ENCODE measurements around the gene FAM168A. TPM values are rescaled to one million over a fixed set of nuclear protein-coding genes. Genes with fewer than 3 reads are reported as not detected.

FAM168A gene
- total and polyA plus RNA-seq, 12 donors: 7.7 to 41.8 (median 35.3) TPM

GRCh38 chr11:73404048-73404447 lies 193.9 kb downstream of the FAM168A start:
- Histone ChIP-seq H3K36me3 (replicated peaks in 1 of 2) (peaks cover 0 to 24% of the 10 kb centered on the region in 2 donors), H3K27ac (peak overlapping the region in 1 of 5 donors; percentile 23), H3K27me3 (no peaks in the 10 kb centered on the region), H3K9me3 (replicated peaks in 1 of 3) (no peaks in the 10 kb centered on the region), H3K4me3 (no peak overlapping the region), H3K4me1 (replicated peaks in 1 of 2) (no peaks in the 10 kb centered on the region)
- peak; percentile 70 to 92 (median 81) for DNase-seq
- intact Hi-C loops (cut with DNase I): loop anchor here in 1 of 2 donors (2.0 kb wide), 1 partner anchor 257 kb away; no protein-coding TSS in a partner anchor
- TF ChIP-seq CTCF (IDR thresholded peaks at IDR 0.05) (peak; percentile 51 to 87 (median 82)), POLR2A (IDR thresholded peaks at IDR 0.05) (no peak)
- 40 to 47% (median 44%) methylated on average over 4 of the region's 4 CpGs for WGBS, 4 donors

GRCh38 chr11:73403541-73403940 lies 194.4 kb downstream of the FAM168A start:
- intact Hi-C loops (cut with DNase I): no loop called here
- no peaks in the 10 kb centered on the region for H3K27me3 ChIP-seq
- TF ChIP-seq POLR2A (IDR thresholded peaks at IDR 0.05): no peak
- TF ChIP-seq CTCF (IDR thresholded peaks at IDR 0.05): no peak
- H3K27ac ChIP-seq: peak overlapping the region in 1 of 5 donors; percentile 23
- whole genome bisulfite sequencing, 4 donors: 90 to 93% (median 91%) methylated on average over 5 of the region's 5 CpGs
- H3K4me1 ChIP-seq (replicated peaks in 1 of 2): no peaks in the 10 kb centered on the region
- H3K36me3 ChIP-seq (replicated peaks in 1 of 2): peaks cover 0 to 22% of the 10 kb centered on the region in 2 donors
- peak in 2 of 7 donors; percentile 19 to 52 for DNase-seq
- H3K4me3 ChIP-seq: no peak overlapping the region
- H3K9me3 ChIP-seq (replicated peaks in 1 of 3): no peaks in the 10 kb centered on the region

- H3K36me3 ChIP-seq (replicated peaks in 1 of 2): peaks cover 0 to 17% of the 10 kb centered on the region in 2 donors
- no peaks in the 10 kb centered on the region for H3K9me3 ChIP-seq (replicated peaks in 1 of 3)
- no peak overlapping the region for H3K27ac ChIP-seq
- H3K27me3 ChIP-seq: no peaks in the 10 kb centered on the region
- H3K4me1 ChIP-seq (replicated peaks in 1 of 2): no peaks in the 10 kb centered on the region
- DNase-seq: peak in 1 of 7 donors; percentile 55
- H3K4me3 ChIP-seq: no peak overlapping the region
- intact Hi-C loops (cut with DNase I): no loop called here
- WGBS, 4 donors: 78 to 89% (median 86%) methylated on average over 1 of the region's 1 CpG
- TF ChIP-seq POLR2A (IDR thresholded peaks at IDR 0.05): no peak
- no peak for TF ChIP-seq CTCF (IDR thresholded peaks at IDR 0.05)
Measured at GRCh38 chr11:73402834-73403185, 195.1 kb downstream of the FAM168A start.

- TF ChIP-seq CTCF (IDR thresholded peaks at IDR 0.05): no peak
- Histone ChIP-seq H3K9me3 (replicated peaks in 1 of 3) (no peaks in the 10 kb centered on the region), H3K4me1 (replicated peaks in 1 of 2) (no peaks in the 10 kb centered on the region), H3K4me3 (no peak overlapping the region), H3K27ac (no peak overlapping the region), H3K36me3 (replicated peaks in 1 of 2) (peaks cover 0 to 14% of the 10 kb centered on the region in 2 donors), H3K27me3 (no peaks in the 10 kb centered on the region)
- 84 to 91% (median 89%) methylated on average over 13 to 15 of the region's 15 CpGs for WGBS, 4 donors
- intact Hi-C loops (cut with DNase I): no loop called here
- DNase-seq: peak in 2 of 7 donors; percentile 17 to 50
Measured at GRCh38 chr11:73401924-73402833, 195.7 kb downstream of the FAM168A start.
